Measurements from ENCODE around the gene P2RY14.
"Not testable (repeated sequence)": the region's sequence is repeated elsewhere in the genome, so short reads cannot be mapped to it uniquely, and the experiment has no call there.

P2RY14 gene

DNA sequence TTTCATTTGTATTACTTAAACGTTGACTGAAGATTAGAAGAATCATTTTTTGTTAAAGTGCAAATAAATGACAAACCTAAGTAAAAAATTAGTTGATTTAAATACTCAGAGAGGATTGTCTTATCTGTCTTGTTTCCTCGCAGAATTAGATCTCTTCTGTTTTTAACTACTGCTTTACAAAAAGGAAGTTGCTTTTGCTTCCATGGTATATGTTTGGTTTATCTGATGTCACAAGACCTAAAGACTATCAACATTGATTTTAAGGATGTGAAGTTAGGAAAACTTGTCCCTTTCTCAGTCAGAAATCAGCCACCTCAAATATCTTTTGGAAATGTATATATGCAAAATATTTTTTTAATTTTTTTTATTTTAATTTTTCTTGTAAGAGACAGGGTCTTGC is 104.0 kb downstream of the P2RY14 start:
- no peak for DNase-seq

GRCh38 chr3:151171145-151171757 is 107.1 kb downstream of the P2RY14 start:
- no peak for DNase-seq

DNA sequence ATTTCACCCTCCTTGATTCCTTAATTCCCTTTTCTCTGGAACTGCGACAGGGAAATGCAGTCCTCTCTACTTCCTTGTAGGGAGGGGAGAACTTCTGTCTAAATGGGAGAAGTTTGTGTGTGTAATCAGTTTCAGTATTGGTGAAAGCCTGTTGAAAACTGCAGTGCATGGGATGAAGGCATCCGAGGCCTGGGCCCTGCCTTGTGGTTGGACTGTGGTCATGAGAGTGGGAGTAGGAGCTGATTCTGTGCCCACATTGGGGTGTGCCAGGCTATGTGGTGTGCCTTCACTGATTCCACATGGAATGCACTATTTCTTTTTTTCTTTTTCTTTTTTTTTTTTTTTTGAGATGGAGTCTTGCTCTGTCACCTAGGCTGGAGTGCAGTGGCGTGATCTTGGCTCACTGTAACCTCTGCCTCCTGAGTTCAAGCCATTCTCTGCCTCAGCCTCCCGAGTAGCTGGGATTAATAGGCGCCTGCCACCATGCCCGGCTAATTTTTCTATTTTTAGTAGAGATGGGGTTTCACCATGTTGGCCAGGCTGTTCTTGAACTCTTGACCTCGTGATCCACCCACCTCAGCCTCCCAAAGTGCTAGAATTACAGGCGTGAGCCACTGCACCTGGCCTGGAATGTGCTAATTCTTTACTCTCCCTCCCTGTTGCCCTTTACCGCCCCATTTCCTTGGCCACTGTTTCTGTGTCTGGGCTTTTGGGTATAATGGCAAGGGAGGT is 108.2 kb downstream of the P2RY14 start:
- DNase-seq = not testable (repeated sequence)

DNA sequence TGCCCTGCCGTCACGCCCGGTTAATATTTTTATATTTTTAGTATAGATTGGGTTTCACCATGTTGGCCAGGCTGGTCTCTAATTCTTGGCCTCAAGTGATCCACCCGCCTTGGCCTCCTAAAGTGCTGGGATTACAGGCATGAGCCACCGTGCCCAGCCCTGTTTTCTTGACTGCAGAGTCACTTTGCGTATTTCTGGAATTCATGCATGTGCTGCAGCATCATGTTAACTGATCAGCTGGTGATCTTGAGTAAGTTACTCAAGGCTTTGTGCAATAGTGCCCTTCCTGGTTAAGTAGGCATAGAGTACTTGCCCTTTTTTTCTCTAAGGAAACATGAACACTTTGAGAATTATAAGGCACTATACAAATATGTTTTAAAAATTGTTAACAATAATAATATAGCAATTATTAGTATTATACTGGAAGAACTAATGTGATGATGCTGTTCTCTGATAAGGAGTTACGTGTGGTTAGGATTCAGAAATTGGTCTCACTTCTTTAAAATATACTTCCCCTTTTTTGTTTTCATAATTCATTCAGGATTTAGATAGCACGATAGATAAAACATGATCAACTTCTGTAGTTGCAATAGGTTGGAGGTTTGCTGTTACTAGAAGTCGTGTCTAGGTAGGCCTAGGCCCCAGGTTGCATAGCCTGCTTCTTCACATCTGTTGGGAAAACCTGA is 108.9 kb downstream of the P2RY14 start:
- DNase-seq = no peak

- DNase-seq = peak; percentile 80
These were observed 109.9 kb downstream of the P2RY14 start for GRCh38 chr3:151168269-151169094.

DNA sequence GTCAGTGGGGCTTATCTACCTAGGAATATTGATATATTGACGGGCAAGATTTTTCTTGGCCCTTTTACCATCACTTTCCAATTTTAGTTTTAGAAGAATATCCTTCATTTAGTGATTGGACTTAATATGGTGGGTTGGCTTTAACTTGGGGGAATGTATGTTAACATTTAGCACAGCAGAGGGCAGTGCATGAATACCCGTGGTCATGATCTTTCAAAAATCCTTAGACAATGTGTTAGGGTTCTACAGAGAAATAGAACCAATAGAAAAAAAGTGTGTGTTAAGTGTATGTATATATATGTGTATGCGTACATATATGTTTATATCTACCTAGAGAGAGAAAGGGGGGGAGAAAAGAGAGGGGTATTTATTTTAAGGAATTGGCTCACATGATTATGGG is 112.2 kb downstream of the P2RY14 start:
- DNase-seq = no peak

DNA sequence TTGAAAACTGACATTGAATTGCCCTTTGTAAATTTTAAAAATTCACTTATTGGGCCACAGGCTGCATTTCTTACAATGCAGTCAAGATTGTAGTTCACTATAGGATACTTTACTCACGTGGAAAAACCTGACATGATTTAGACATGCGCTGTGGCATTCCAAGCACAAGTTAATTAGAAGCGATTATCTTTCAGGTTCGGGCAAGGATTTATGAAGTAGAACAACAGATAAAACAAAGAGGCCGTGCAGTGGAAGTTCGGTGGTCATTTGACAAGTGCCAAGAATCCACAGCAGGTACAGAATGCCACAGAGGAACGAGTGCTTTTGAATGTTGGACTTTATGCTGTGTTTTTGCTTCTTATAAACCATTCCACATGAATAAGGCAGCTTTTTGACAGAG is 113.1 kb downstream of the P2RY14 start:
- DNase-seq = no peak
